Endometrial microvascular endothelial cells (primary cell): ENCODE measurements around the gene PCGF3. TPM values are rescaled to one million over a fixed set of nuclear protein-coding genes. Genes with fewer than 3 reads are reported as not detected.
"Not testable (repeated sequence)": the region's sequence is repeated elsewhere in the genome, so short reads cannot be mapped to it uniquely, and the experiment has no call there.

ENCODE experiments used
- in situ Hi-C: cut with HindIII; loops from 2 replicates; pipeline ENCODE4 v1.10.0; 2017; ENCODE audit warnings: low sequenced_read_pairs, low pct_unique_long_range_greater_than_20kb; ENCODE audit errors: inconsistent ontology term
- total RNA-seq: library from RNA; depleted of rRNA; stranded (reverse); fragments of >200 nt; gene quantifications from one replicate; pipeline ENCODE4 v1.2.3, GENCODE V29; 2015; ENCODE audit errors: inconsistent ontology term

The PCGF3 gene
- total RNA-seq, 1 donor from 2014 or later = 42.6 TPM

DNA sequence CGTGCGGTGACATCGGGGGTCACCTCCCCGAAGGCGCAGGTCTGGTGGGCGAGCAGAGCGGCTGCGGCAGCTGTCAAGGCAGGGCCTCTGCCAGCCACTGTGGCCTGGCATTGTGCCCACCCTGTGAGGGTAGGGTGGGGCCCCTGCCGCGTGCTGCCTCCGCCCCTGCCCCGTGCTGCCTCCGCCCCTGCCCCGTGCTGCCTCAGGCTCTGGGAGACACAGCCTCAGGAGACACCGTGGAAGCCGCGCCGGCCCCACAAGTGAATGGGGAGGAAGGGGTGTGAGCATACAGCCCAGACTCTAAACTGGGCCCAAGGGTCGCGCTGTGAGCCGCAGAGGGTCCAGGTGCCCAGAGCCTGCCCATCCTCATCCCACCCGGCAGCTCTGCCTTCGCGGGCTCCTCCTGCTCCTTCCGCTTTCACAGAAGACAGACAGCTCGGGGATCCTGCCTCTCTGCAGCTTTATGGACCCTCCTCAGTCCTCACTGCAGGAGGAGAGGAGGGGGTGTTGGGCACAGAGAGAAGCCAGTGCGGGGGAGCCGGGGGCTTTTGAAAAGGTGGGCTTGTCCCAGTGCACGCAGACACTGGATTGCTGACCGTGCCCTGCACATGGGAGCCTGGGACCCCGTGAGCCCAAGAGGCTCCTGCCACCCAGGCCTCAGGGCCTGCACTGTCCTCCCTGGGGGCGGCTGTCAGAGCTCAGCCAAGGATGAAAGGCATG is 27.4 kb downstream of the PCGF3 start:
- in situ Hi-C loops = no loop called here

DNA sequence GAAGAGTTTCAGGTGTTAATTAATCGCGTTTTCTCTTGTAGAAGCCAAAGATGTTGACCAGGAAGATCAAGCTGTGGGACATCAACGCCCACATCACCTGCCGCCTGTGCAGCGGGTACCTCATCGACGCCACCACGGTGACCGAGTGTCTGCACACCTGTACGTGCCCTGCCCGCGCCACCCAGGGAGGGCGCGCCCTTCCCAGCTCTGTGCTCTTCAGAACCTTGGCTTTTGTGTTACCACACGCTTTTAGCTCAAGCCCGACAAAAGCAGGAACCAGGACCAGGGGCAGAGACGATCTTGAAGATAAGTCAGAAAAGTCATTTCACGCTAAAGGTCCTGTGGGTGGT is 28.0 kb downstream of the PCGF3 start:
- in situ Hi-C loops = no loop called here

GRCh38 chr4:734075-734474 is 28.4 kb downstream of the PCGF3 start:
- in situ Hi-C loops = no loop called here

GRCh38 chr4:734951-735350 is 29.3 kb downstream of the PCGF3 start:
- in situ Hi-C loops = no loop called here

GRCh38 chr4:735583-735982 is 30.0 kb downstream of the PCGF3 start:
- in situ Hi-C loops = no loop called here

- in situ Hi-C loops = not testable (repeated sequence)
Observed at GRCh38 chr4:736561-736960, 30.9 kb downstream of the PCGF3 start.

DNA sequence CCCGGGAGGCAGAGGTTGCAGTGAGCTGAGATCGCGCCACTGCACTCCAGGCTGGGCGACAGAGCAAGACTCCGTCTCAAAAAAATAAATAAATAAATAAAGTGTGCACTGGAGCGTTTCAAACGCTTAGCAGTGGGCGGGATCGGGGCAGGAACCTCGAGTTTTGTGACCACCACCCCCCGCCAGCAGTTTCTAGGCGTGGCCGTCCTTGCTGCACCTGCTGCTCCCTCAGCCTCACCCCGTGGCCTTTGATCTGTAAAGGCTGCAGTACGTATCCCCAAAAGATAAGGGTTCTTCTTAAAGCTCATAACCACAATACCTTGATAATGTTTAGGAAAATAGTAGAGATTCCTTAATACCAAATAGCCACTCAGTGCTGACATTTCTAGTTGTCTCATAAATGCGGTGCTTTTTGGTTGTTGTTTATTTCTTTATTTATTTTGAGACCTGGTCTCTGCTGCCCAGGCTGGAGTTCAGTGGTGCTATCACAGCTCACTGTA is 33.2 kb downstream of the PCGF3 start:
- in situ Hi-C loops = no loop called here

- in situ Hi-C loops = no loop called here
Observed at GRCh38 chr4:739569-739968, 33.9 kb downstream of the PCGF3 start.

DNA sequence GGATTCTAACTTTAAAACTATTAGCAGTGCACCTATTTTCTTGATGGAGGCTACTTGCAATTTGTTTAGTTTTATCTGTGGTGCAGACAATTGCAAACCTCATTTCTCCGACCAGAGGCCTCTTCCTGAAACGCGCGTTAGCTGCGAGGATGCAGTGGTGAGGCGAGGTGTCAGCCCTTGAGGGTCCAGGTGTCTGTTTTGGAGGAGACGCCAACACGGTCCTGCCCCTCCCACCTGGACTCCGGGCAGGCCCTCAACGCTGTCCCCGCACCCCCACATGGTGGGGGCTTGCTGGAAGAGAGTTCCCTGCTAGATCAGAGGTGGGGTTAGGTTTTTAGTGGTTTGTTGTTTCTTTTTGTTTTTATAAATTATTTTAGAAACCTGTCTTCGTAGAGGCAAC is 34.4 kb downstream of the PCGF3 start:
- in situ Hi-C loops = no loop called here

DNA sequence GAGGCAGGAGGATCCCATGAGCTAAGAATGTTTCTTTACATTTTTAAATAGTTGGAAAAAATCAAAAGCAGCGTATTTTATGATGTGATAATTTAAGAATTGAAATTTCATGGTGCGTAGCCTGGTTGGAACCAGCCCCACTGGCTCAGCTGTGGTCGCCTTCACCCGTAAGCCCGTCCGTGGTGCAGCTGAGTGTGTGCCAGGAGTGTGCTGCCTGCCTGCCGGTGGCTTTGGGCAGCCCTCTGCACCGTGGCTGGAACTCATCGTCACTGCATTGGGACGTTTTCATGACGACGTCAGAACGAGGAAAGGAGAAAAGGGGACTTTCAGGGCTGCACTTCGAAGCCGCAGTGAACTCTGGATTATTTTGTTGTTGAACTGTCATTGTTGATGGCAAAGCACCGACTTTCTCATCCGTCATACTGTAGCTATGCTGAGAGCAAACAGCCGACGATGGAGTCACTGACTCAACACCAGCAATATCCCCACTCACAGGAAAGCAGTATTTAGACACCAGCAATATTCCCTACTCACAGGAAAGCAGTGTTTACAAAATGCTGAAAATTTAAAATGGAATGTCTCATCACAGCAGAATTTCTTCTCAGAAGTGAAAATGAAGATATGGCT is 35.1 kb downstream of the PCGF3 start:
- in situ Hi-C loops = no loop called here

- in situ Hi-C loops = no loop called here
Observed at GRCh38 chr4:742096-742741, 36.6 kb downstream of the PCGF3 start.

- in situ Hi-C loops = no loop called here
Observed at GRCh38 chr4:742742-743311, 37.2 kb downstream of the PCGF3 start.

DNA sequence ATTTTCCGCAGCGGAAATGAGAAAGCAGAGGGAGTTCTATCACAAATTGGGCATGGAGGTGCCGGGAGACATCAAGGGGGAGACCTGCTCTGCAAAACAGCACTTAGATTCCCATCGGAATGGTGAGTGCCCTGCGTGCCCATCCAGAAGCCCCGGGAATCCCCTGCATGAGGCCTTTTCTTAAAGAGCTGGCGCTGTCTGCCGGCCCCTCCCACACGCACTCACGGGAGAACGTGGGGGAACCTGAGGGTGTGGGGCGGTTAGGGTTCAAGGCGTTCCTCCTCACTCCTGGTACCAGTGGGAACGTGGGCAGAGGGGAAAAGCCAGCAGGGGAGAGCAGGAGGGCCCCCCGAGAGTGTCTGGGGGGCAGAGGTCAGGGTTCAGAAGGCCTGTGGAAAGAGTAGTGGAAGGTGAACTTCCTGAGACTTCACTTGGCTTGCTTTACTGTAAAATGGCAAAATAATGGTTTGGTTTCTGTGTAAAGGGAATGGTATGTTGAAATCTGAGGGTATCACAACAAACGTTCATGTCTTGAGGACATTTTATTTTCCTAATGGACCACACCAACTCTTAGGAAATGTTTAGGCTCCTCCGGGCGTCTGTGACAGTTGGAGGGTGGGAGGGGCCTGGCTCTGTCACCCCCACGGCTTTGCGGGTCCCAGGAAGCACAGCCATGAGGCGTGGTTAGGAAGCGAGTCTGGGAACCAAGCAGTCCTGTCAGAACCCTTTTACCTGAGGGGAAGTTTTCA is 38.0 kb downstream of the PCGF3 start:
- in situ Hi-C loops = no loop called here

GRCh38 chr4:744212-744841 is 38.7 kb downstream of the PCGF3 start:
- in situ Hi-C loops = no loop called here

- in situ Hi-C loops = no loop called here
Observed at GRCh38 chr4:747546-748170, 42.0 kb downstream of the PCGF3 start.

DNA sequence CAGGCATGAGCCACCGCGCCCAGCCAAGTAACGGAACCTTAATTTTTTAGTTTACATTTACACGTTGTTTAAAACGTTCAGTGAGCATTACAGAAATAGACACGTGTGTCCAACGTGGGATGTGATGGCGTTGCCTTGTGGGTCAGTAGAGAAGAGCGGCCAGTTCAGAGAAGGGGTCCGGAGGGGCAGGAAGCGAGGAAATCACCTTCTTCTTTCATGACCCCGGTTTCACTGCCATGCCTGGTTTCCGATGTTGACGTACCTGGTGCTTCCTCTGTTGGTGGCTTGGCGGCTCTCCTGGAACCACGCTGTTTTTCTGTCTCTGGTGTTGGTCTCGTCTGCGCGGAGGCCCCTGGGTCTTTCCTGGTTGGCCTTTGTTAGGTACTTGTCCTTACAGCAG is 42.8 kb downstream of the PCGF3 start:
- in situ Hi-C loops = no loop called here

DNA sequence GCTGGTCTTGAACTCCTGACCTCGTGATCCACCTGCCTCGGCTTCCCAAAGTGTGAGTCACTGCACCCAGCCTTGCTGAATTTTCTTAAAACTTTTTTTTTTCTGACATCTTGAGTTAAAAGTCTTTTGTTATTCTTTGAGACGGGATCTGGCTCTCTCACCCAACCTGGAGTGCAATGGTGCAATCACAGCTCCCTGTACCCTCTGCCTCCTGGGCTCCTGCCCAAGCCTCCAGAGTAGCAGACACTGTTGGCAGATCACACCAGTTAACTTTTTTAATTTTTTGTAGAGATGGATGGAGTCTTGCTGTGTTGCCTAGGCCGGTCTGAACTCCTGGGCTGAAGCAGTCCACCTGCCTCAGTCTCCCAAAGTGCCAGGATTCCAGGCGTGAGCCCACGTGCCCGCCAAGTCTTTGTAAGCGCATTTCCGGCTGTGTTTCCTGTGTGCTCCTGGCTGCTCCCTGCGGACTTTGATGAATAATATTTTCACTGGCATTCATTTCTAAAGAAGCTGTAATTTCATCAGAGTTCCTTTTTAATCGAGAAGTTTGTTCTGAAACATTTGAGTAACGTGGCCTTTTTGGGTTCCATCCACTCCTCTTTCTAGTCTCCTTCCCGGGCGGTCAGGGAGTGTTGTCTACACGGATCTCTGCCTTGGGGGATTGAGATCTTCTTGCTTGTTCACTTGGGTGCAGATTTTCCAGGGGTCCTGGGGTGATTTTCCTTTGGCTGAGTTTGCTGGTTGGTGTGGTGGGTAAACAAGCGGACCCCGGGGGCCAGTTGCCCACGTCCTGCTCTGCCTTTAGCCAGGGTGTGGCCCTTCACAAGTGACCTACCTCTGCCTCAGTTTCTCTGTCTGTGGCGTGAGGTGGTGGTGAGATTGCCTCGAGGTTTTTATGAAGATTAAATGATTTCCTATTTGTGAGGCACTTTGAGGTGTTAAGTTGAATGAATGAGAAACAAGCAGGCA is 44.4 kb downstream of the PCGF3 start:
- in situ Hi-C loops = no loop called here
